HEK293T (cell line): ENCODE measurements around the gene SLC27A3.

Experiments used
- ARNT ChIP-seq: fragments of 450-650 bp; IDR thresholded peaks from 2 replicates; pipeline ENCODE4 v1.6.1; 2017; ENCODE audit warnings: mild to moderate bottlenecking
- BHLHE40 ChIP-seq: fragments of 450-650 bp; IDR thresholded peaks from 2 replicates; pipeline ENCODE4 v1.6.1; 2016; ENCODE audit warnings: mild to moderate bottlenecking, moderate library complexity, borderline replicate concordance
- ELF4 ChIP-seq: fragments of 450-650 bp; IDR thresholded peaks from 2 replicates; pipeline ENCODE4 v1.6.1; 2017; ENCODE audit warnings: antibody characterized with exemption
- FOXA1 ChIP-seq: fragments of 450-650 bp; IDR thresholded peaks from 2 replicates; pipeline ENCODE4 v1.6.1; 2016; ENCODE audit warnings: mild to moderate bottlenecking
- FOXM1 ChIP-seq: fragments of 450-650 bp; IDR thresholded peaks from 2 replicates; pipeline ENCODE4 v1.6.1; 2017; ENCODE audit warnings: mild to moderate bottlenecking, borderline replicate concordance
- HDGF ChIP-seq: fragments of 450-650 bp; IDR thresholded peaks from 2 replicates; pipeline ENCODE4 v1.6.1; 2017; ENCODE audit warnings: antibody characterized with exemption, borderline replicate concordance
- L3MBTL2 ChIP-seq: fragments of 450-650 bp; conservative IDR thresholded peaks from 2 replicates; pipeline ENCODE4 v1.6.1; 2016; ENCODE audit warnings: mild to moderate bottlenecking
- LEF1 ChIP-seq: fragments of 450-650 bp; IDR thresholded peaks from 2 replicates; pipeline ENCODE4 v1.6.1; 2017; ENCODE audit warnings: mild to moderate bottlenecking, borderline replicate concordance
- NFRKB ChIP-seq: fragments of 450-650 bp; IDR thresholded peaks from 2 replicates; pipeline ENCODE4 v1.6.1; 2016; ENCODE audit warnings: mild to moderate bottlenecking, moderate library complexity
- PKNOX1 ChIP-seq: fragments of 450-650 bp; IDR thresholded peaks from 2 replicates; pipeline ENCODE4 v1.6.1; 2016
- SP1 ChIP-seq: fragments of 450-650 bp; IDR thresholded peaks from 2 replicates; pipeline ENCODE4 v1.6.1; 2017
- TARDBP ChIP-seq: fragments of 450-650 bp; IDR thresholded peaks from 2 replicates; pipeline ENCODE4 v1.6.1; 2016

GRCh38 chr1:153805886-153806719 lies 30.9 kb downstream of the SLC27A3 start:
- TF ChIP-seq NFRKB (no peak), FOXM1 (no peak), LEF1 (no peak), SP1 (no peak), TARDBP (no peak), ELF4 (no peak), ARNT (no peak), PKNOX1 (no peak), BHLHE40 (no peak), FOXA1 (no peak), HDGF (no peak), L3MBTL2 (no peak)
